Activated CD4-positive, alpha-beta T cell treated with anti-CD3 and anti-CD28 coated beads for 48 hours (primary cell): ENCODE results near the gene XIRP1.
A peak's percentile ranks its signal among the peaks of the same experiment; 100 is the strongest.

Experiments
- DNase-seq: peaks from one replicate; pipeline ENCODE4 v3.0.0-alpha.2; 2020

The XIRP1 gene

GRCh38 chr3:39209329-39209970 lies 17.1 kb upstream of the XIRP1 start:
- DNase-seq, result no peak

- DNase-seq, result peak; percentile 35
These were observed 16.2 kb upstream of the XIRP1 start for GRCh38 chr3:39208463-39209055.

DNA sequence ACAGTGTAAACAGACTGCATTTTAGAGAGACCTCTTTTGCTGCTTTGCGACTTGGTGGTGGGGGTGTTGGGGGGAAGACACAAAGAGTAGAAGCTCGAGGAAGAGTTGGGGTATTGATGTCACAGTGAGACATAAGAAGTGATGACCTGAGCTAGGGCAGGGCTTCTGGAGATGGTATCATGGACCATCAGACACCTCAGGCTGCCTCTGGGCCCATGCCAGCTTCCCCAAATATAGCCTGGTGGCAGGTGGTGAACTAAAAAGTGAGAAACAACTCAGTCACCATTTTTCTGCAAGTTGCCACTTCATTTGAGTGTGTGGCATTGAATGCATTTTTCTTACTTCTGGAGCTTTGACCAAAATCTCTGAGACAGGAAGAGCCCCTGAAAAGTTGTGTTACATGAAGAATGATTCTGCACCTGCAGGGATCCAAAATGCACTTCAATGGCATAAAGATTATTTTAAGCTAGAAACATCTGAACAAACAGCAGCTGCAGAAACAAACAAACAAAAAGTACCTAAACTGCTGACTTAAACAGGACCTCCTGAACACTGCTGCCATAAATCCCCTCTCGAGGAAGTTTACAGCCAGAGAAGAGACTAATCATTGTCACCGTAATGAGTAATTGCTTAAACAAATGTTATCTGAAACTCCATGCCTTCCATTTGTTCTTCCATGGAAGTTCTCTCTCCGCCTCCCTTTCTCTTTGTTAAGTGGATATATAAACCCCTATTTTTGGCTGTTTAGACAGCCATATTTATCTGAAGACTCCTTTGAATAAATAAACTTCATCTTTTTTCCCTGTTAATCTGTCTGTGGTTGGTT lies 15.2 kb upstream of the XIRP1 start:
- no peak for DNase-seq

GRCh38 chr3:39205919-39206516 lies 13.6 kb upstream of the XIRP1 start:
- no peak for DNase-seq

DNA sequence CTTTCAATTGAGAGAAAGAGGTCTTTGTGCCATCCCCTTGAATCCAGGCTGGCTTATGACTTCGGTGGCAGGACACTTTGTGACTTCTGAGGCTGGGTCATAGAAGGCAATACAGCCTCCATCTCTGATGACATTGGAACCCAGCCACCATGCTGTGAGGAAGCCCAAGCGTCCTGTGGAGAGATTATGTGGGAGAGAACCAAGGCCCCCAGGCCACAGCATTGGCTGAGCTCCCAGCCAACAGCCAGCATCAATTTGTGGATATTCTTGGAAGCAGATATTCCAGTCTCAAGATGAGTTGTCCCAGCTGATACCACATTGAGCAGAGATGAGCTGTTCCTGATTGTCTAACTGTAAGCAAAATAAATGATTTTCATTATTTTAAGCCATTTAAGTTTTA lies 12.7 kb upstream of the XIRP1 start:
- DNase-seq, result no peak

GRCh38 chr3:39203860-39204259 lies 11.5 kb upstream of the XIRP1 start:
- DNase-seq, result no peak

GRCh38 chr3:39203402-39203801 lies 11.0 kb upstream of the XIRP1 start:
- no peak for DNase-seq

- DNase-seq, result no peak
These were observed 9.7 kb upstream of the XIRP1 start for GRCh38 chr3:39202094-39202493.

GRCh38 chr3:39196671-39197356 lies 4.4 kb upstream of the XIRP1 start:
- no peak for DNase-seq

GRCh38 chr3:39196034-39196433 lies 3.6 kb upstream of the XIRP1 start:
- no peak for DNase-seq

GRCh38 chr3:39193391-39193790 lies 996 bp upstream of the XIRP1 start:
- no peak for DNase-seq

DNA sequence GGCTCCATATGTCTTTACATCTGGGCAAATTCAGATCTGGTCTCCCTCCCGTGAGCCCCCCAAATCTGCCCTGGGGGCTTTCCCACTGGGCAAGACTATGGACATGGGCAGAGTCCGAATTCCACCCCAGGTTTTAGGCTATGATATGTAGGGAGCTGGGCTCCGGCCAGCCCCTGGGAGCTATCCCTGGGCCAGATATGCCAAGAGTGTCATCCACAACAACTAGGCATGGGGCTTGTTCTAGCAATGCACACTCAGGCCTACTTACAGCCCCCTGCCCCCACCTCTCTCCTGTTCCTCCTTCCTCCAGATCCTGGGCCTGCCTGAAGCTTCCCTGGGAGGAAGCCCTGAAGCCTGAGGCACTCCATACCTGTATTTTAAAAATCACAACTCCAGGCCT lies 622 bp downstream of the XIRP1 start:
- no peak for DNase-seq

- no peak for DNase-seq
These were observed 1.3 kb downstream of the XIRP1 start for GRCh38 chr3:39191111-39191510.

- no peak for DNase-seq
These were observed 1.9 kb downstream of the XIRP1 start for GRCh38 chr3:39190281-39191025.

- peak; percentile 68 for DNase-seq
These were observed 2.5 kb downstream of the XIRP1 start for GRCh38 chr3:39189959-39190269.

- no peak for DNase-seq
These were observed 3.0 kb downstream of the XIRP1 start for GRCh38 chr3:39189150-39189958.

- DNase-seq, result no peak
These were observed 3.9 kb downstream of the XIRP1 start for GRCh38 chr3:39188271-39189149.

DNA sequence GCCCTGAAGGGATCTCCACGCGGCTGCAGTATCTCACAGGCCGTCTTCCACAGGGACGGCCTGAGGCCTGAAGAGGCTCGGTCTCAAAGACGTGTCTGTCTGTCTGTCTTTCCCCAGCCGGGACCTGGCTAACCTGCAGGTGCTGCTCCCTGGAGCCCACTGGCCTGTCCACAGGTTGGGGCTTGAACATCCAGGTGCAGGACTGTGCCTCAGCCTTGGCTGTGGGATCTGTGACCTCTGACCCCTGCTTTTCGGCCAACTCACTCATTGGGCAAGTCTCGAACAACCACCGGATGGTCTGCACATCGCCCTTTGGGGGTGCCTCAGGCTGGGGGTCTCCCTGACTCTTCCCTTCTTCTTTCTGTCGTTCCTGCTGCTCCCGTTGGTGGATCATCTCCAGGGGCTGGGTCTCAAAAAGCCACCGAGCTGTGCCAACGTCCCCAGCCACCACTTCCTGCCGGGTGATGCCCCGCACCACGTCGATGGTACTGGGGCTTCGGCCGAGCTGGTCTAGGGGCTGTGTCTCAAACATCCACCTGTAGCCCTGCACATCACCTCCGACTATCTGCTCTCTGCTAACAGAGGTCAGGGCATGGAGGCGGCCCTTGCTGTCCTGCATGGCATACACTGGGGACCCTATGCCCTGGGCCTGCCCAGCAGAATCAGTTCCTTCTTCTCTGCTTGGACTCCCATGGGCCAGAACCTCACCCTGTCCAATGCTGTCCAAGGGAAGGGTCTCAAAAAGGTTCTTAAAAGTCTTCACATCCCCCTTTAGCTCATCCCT lies 4.8 kb downstream of the XIRP1 start:
- no peak for DNase-seq

- no peak for DNase-seq
These were observed 5.7 kb downstream of the XIRP1 start for GRCh38 chr3:39186692-39187151.
